Ramos (cell line): ENCODE results near the gene DNAH11.
"Not testable (repeated sequence)": the region's sequence is repeated elsewhere in the genome, so short reads cannot be mapped to it uniquely, and the experiment has no call there.

Experiments used
- in situ Hi-C: fragments of 300-500 bp; cut with MboI; formaldehyde crosslinking; loops from one replicate; pipeline ENCODE4 v1.14.3; 2022; ENCODE audit warnings: low sequenced_read_pairs; ENCODE audit not compliant: unreplicated experiment

DNAH11 gene

DNA sequence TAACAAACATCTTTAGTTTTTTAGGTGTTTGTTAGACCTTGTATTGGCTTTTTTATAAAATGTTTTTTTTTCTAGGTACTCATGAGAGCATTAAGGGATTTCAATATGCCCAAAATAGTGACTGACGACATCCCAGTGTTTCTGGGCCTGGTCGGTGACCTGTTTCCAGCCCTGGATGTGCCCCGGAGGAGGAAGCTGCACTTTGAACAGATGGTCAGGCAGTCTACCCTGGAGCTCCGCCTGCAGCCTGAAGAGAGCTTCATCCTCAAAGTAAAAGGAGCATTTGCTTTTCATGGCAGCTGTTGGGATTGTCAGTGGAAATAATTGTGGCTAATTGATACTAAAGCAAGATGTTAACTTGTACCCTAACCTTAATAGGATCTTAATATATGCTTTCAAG is 161.5 kb downstream of the DNAH11 start:
- in situ Hi-C loops = no loop called here

- in situ Hi-C loops = no loop called here
These were observed 163.3 kb downstream of the DNAH11 start for GRCh38 chr7:21706131-21706530.

GRCh38 chr7:21707566-21707965 is 164.7 kb downstream of the DNAH11 start:
- in situ Hi-C loops = no loop called here

- in situ Hi-C loops = no loop called here
These were observed 165.3 kb downstream of the DNAH11 start for GRCh38 chr7:21708096-21708495.

GRCh38 chr7:21717323-21717722 is 174.5 kb downstream of the DNAH11 start:
- in situ Hi-C loops = no loop called here

DNA sequence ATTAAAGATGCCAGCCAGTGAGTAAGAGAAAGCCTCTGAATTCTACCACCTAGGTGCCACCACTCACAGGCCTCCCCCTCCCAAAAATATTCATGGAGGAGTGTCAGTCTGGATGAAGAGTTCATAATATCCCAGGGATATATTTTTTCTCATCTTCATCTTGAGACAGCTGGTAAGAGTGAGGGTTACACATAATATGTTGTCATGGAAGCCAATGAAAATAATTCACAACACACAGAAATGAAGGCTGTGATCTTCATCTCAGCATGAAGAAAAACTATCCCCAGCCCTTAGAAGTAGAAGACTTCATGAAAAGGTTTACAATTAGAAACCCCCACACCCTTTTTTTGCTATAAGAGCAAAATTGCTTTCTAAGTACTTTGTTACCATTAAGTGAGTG is 175.6 kb downstream of the DNAH11 start:
- in situ Hi-C loops = no loop called here

DNA sequence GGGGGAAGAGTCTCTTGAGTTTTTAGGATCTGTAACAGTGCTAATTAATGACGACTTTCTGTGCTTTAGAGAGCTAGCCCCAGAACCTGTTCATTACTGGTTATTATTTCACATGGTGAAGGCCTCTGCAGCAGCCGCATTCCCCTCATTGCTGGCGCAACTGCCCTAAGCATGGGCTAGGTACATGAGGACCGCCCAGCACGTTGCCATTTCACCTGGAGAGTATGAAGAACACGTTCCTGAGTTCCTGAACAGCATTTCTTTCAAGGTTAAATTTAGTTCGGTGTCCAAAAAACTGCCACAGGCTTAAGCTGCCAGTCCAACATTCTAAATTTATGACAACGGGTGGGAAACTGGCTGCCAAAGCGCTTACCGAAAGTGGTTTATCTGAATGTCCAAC is 177.0 kb downstream of the DNAH11 start:
- in situ Hi-C loops = no loop called here

DNA sequence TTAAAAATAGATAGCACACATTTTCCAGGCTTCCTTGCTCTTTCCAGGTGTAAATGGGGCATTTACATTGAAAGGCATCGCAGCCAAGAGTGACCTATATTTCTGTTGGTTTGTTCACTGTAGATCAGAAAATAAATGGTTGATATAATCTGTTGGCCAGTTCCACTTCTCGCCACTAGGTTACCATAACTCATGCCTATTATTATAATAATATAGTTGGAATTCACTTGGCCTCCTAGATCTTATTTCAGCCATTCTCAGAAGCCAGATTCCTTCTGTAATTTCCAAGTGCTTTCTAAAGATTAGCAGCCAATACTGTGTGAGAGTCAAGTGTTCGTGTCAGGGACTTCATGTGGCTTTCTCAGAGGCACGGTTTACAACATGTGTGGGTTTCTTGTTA is 179.5 kb downstream of the DNAH11 start:
- in situ Hi-C loops = no loop called here

DNA sequence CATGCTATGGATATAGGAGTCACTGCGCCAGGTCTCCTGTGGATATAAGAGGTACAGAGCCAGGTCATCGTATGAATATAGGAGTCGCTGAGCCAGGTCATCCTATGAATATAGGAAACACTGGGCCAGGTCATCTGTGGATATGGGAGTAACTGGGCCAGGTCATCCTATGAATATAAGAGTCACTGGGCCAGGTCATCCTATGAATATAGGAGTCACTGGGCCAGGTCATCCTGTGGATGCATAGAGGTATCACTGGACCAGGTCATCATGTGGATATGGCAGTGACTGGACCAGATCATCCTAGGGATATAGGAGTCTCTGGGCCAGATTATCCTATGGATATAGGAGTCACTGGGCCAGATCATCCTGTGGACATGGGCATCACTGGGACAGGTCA is 181.7 kb downstream of the DNAH11 start:
- in situ Hi-C loops = no loop called here

- in situ Hi-C loops = no loop called here
These were observed 187.6 kb downstream of the DNAH11 start for GRCh38 chr7:21730399-21730798.

- in situ Hi-C loops = no loop called here
These were observed 189.1 kb downstream of the DNAH11 start for GRCh38 chr7:21731977-21732376.

GRCh38 chr7:21732956-21733355 is 190.1 kb downstream of the DNAH11 start:
- in situ Hi-C loops = not testable (repeated sequence)

GRCh38 chr7:21733837-21734236 is 191.0 kb downstream of the DNAH11 start:
- in situ Hi-C loops = no loop called here

- in situ Hi-C loops = no loop called here
These were observed 200.7 kb downstream of the DNAH11 start for GRCh38 chr7:21743493-21743892.

DNA sequence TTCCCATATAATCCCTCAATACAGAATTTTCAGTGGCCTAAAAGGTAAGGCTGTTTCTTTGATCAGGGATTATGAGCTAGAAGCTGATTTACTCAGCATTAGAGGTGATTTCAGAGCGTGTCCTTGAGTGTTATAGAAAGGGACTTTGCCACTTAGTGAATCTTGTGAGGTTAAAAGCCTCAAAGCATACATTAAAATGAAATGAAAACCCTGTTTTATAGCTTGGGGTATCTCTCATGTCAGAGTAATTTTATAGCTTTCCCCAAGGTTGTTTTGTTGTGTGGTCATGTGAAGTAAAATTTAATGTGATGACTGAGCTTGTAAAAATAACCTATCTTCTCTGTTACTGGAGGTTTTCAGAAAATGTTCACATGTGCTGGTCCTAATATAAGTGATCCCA is 204.1 kb downstream of the DNAH11 start:
- in situ Hi-C loops = no loop called here

DNA sequence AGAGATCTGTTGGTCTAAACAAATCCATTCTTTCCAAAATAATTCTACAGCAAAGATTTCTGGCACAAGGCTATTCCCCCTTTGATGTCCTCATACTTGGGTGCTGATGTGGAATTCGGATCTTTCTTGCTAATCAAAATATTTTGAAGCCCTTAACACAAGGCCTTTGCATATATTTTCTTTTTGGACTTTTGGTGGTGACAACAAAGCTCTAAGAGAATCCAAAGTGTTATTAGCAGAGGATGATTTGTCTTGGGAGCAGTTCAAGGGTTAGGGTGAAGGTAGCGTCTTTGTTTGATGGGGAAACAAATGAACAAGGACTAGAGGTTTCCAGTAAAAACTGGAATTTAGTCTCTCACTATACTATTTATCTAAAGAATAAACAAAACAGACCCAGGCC is 205.0 kb downstream of the DNAH11 start:
- in situ Hi-C loops = no loop called here

GRCh38 chr7:21749378-21749777 is 206.5 kb downstream of the DNAH11 start:
- in situ Hi-C loops = no loop called here

DNA sequence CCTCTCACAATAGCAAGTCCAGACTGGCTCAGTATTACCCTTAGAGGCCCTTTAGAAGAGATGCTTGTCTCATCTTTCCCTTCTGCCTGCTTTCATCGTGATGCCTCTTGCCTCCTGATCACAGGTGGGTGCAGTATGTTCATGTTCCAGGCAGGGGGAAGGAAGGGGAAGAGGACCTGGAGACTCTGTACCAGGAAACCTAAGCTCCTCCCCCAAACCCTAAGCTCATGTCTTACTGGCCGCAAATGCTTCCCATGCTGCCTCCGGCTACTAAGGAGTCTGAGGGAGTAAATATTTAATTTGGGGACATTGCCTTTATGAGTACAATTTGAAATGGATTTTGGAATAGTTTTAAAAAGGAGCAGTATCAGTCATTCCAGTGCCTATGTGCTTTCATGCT is 210.2 kb downstream of the DNAH11 start:
- in situ Hi-C loops = no loop called here

DNA sequence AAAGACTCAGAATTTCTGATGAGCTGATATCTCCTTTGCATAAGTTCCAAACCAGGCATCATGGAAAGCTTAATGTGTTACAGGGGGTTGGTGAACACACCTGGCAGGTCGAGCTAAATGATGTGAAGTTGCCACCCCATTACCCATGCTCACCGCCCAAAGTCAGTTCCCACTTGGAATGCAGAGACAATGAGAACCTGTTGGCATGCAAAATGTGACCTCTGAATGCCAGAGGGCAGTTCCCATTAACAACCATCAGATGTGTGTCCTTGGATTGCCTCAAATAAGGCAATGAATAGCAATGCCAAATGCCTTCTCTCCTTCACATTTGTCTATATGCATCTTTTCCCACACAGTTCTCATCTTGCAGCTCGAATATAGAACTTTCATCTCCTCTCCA is 212.1 kb downstream of the DNAH11 start:
- in situ Hi-C loops = no loop called here

- in situ Hi-C loops = no loop called here
These were observed 214.9 kb downstream of the DNAH11 start for GRCh38 chr7:21757537-21758282.

GRCh38 chr7:21758286-21758685 is 215.4 kb downstream of the DNAH11 start:
- in situ Hi-C loops = no loop called here

DNA sequence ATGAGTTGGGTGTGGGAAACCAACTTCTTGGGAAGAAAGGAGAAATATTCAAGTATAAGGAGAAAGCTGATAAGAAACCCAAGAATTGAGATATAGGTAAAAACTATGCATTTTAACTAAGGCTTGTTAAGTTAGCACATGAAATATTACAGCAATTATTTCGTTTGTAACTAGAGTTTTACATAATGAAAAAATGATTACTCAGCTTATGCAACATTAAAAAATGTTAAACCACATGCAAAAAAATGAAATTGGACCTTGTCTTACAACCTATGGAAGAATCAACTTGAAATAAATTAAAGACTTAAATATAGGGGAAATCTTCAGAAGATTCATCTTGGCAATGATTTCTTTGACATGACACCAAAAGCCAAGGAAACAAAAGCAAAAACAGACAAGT is 219.6 kb downstream of the DNAH11 start:
- in situ Hi-C loops = no loop called here

GRCh38 chr7:21763818-21764217 is 221.0 kb downstream of the DNAH11 start:
- in situ Hi-C loops = no loop called here
